H7 (cell line): ENCODE results near the gene QSOX1. TPM values are rescaled to one million over a fixed set of nuclear protein-coding genes. Genes with fewer than 3 reads are reported as not detected.
"Not testable (repeated sequence)": the region's sequence is repeated elsewhere in the genome, so short reads cannot be mapped to it uniquely, and the experiment has no call there.

Source experiments
- DNase-seq: peaks from one replicate; pipeline ENCODE4 v3.0.0; 2012
- H3K27me3 ChIP-seq: 2 replicates; pipeline ENCODE4 v1.6.0; 2011; ENCODE audit warnings: mild to moderate bottlenecking, low read length; ENCODE audit not compliant: control insufficient read depth, insufficient read depth
- H3K36me3 ChIP-seq: replicated peaks from 2 replicates; pipeline ENCODE4 v1.5.1; 2011; ENCODE audit warnings: low read length; ENCODE audit not compliant: control insufficient read depth, insufficient read depth
- H3K4me3 ChIP-seq: 2 replicates; pipeline ENCODE4 v1.5.1; 2011; ENCODE audit warnings: low read depth, mild to moderate bottlenecking, control low read depth, low read length, moderate library complexity; ENCODE audit not compliant: insufficient read depth
- total RNA-seq: library from RNA; depleted of rRNA; stranded (reverse); fragments of >200 nt; shearing (Covaris generic); gene quantifications from 2 replicates; pipeline ENCODE4 v1.2.3, GENCODE V29; 2014

Gene QSOX1
- total RNA-seq, 1 experiment from 2014 or later, result 133 TPM

GRCh38 chr1:180197231-180197630, 42.6 kb downstream of the QSOX1 start:
- Histone ChIP-seq H3K27me3 (no peaks in the 10 kb centered on the region; the same call in 1 of the 2 replicates), H3K4me3 (no peak overlapping the region), H3K36me3 (peaks cover 3% of the 10 kb centered on the region)
- DNase-seq, result no peak

DNA sequence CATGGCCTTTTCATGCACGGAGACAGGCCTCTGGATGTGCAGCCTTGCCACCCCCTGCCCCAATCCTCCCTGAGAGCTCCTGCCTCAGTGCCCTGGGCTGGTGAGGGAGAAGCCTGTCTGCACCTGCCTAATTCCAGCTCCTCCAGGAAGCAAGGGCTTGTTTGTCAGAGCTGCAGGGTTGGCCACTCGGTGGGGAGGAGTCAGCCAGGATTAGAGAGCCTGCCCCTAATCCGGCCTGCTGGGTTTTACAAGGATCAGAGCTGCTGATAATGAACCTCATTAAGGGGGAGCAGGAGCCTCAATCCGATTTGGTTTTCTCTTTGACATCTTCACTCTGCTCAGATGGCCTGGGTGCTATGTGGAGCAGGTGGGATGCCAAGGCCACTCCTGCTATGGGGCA, 43.5 kb downstream of the QSOX1 start:
- H3K27me3 ChIP-seq, result no peaks in the 10 kb centered on the region; the same call in 1 of the 2 replicates
- no peak overlapping the region for H3K4me3 ChIP-seq
- DNase-seq, result peak; percentile 86
- H3K36me3 ChIP-seq, result peaks cover 3% of the 10 kb centered on the region

DNA sequence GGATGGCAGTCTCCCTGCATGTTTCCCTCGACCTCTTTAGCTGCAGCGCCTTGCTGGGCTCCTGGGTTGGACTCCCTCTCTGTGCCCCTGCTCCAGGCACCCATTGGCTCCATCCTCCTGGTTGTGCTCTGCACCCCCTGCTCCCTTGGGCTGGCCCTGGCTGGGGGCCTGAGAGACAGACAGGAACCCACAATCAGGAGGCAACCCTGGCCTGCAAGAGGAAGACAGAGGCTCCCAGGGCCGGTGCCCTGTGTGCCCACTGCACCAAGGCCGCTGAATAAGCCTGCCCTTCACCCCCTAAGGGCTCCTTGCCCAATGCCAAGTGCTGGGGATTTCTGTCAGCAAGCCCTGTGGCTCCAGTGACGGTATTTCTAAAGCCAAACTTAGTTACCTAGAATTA, 43.9 kb downstream of the QSOX1 start:
- Histone ChIP-seq H3K36me3 (peaks cover 3% of the 10 kb centered on the region), H3K4me3 (no peak overlapping the region), H3K27me3 (no peaks in the 10 kb centered on the region; the same call in 1 of the 2 replicates)
- DNase-seq, result no peak

- H3K4me3 ChIP-seq, result no peak overlapping the region
- peaks cover 3% of the 10 kb centered on the region for H3K36me3 ChIP-seq
- DNase-seq, result peak; percentile 51
- H3K27me3 ChIP-seq, result peaks cover under 1% of the 10 kb centered on the region; the same call in 1 of the 2 replicates
These were observed 44.3 kb downstream of the QSOX1 start for GRCh38 chr1:180199018-180199417.

- H3K36me3 ChIP-seq, result no peaks in the 10 kb centered on the region
- no peak for DNase-seq
- peaks cover 1% of the 10 kb centered on the region; the same call in 1 of the 2 replicates for H3K27me3 ChIP-seq
- no peak overlapping the region for H3K4me3 ChIP-seq
These were observed 47.0 kb downstream of the QSOX1 start for GRCh38 chr1:180201451-180202200.

DNA sequence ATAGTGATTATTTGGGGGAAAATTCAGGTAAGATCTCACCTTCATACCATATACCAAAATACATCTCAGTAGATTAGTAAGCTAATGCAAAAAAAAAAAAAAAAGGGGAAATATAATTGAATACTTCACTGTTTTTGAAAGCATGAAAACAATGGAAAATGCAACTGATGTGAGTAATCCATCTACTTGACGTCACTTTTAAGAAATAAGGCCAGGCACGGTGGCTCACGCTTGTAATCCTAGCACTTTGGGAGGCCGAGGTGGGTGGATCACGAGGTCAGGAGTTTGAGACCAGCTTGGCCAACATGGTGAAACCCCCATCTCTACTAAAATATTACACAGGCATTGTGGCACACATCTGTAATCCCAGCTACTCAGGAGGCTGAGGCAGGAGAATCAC, 47.9 kb downstream of the QSOX1 start:
- not testable (repeated sequence) for H3K27me3 ChIP-seq, DNase-seq, H3K4me3 ChIP-seq, H3K36me3 ChIP-seq

- H3K36me3 ChIP-seq, result no peaks in the 10 kb centered on the region
These were observed 49.6 kb downstream of the QSOX1 start for GRCh38 chr1:180204231-180204630.

DNA sequence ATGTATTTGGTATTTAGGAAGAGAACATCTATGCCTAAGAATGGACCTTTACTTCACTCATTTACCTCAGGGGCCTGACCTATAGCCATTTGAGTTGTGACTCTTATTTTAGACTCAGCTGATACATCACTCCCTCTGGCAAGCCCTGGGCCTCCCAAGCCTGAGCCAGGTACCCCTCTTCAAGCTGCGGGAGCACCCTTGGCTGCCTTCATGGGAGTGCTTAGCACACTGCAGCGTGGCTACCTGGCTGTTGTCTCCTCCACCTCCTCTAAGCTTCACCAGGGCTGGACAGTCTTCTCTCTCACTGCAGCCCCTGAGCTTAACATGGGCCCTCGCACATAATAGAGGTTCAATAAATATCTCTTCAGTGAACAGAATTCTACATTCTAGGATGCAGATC, 51.9 kb downstream of the QSOX1 start:
- H3K27me3 ChIP-seq, result peaks cover 1% of the 10 kb centered on the region; the same call in 1 of the 2 replicates
- no peaks in the 10 kb centered on the region for H3K36me3 ChIP-seq
- DNase-seq, result no peak
- no peak overlapping the region for H3K4me3 ChIP-seq

More at GRCh38 chr1:180204231-180204630, 49.6 kb downstream of the QSOX1 start:
- no peak for DNase-seq
- Histone ChIP-seq H3K4me3 (no peak overlapping the region), H3K27me3 (peaks cover 1% of the 10 kb centered on the region; the same call in 1 of the 2 replicates)

GRCh38 chr1:180208264-180208663, 53.6 kb downstream of the QSOX1 start:
- no peaks in the 10 kb centered on the region for H3K36me3 ChIP-seq
- DNase-seq, result no peak
- peaks cover 1% of the 10 kb centered on the region; the same call in 1 of the 2 replicates for H3K27me3 ChIP-seq
- H3K4me3 ChIP-seq, result no peak overlapping the region

DNA sequence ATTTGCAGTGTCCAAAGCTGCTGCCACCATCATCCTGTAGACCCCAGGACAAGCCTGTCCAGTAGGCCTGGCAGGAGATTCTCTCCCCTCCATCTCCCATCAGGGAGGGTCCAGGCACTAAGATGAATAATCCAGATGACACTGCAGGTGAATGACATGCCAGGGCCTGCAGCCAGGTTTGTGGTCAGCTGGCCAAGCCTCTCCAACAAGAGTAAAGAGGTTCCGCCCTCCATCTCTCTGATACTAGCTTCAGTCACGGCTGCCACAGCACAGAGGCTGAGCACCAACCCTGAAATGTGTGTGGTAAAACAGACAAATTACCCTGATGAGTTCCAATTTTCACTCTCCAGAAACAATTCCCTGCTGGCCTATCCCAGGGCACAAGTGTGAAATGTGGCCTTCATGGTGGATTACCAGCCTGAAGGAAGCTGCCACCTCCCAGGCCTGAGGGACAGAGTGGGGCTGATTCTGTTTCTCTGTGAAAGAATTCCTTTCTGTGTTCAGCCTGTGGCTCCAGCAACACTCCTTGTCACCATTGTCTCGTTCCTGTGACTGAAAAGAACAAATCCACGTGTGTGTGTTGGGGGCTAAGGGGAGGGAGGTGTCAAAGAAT, 55.4 kb downstream of the QSOX1 start:
- no peak overlapping the region for H3K4me3 ChIP-seq
- no peaks in the 10 kb centered on the region; the same call in 1 of the 2 replicates for H3K27me3 ChIP-seq
- no peaks in the 10 kb centered on the region for H3K36me3 ChIP-seq
- no peak for DNase-seq

- Histone ChIP-seq H3K4me3 (no peak overlapping the region), H3K27me3 (no peaks in the 10 kb centered on the region; the same call in 1 of the 2 replicates), H3K36me3 (no peaks in the 10 kb centered on the region)
- DNase-seq, result peak; percentile 42
These were observed 56.6 kb downstream of the QSOX1 start for GRCh38 chr1:180211156-180211859.

DNA sequence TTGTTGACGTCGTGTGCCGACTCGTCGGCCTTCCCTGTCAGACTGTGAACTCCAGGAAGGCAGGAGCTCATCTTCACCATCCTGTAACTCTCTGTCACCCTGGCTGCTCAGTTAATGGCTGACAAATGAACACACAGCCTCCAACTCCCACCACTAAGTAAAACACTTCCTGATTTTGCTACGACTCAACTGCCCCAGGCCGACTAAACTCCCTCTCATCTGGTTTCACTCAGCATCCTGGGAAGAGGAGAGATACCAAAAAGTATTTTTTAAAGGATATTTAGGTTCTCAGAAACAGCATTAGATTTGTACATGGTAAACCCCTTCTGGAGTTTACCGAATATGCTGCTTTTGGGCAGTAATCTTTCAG, 57.2 kb downstream of the QSOX1 start:
- Histone ChIP-seq H3K4me3 (no peak overlapping the region), H3K36me3 (no peaks in the 10 kb centered on the region), H3K27me3 (no peaks in the 10 kb centered on the region)
- DNase-seq, result no peak

GRCh38 chr1:180213401-180214170, 58.9 kb downstream of the QSOX1 start:
- peak; percentile 97 for DNase-seq
- Histone ChIP-seq H3K27me3 (no peaks in the 10 kb centered on the region), H3K36me3 (no peaks in the 10 kb centered on the region), H3K4me3 (no peak overlapping the region)
